Measurements from ENCODE around the gene PELI1.

DNA sequence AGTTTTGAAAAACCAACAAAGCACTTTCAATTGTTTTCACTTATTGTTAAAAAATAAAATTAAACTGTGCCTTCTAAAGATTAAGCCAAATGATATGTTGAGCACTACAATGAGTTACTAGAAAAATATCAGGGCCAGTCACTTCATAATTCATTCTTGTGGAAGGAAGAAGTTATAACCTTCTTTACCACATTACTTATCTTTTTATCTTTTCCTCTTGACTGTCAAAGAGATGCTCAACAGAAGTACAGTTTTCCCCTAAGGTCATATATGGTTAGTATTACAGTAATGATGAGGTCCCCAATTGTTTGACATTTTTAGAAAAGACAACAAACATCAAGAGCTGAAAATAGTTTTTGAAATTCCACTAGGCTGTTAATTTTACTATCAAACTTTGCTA, 9.4 kb downstream of the PELI1 start:
- TF ChIP-seq, protein P1, sequence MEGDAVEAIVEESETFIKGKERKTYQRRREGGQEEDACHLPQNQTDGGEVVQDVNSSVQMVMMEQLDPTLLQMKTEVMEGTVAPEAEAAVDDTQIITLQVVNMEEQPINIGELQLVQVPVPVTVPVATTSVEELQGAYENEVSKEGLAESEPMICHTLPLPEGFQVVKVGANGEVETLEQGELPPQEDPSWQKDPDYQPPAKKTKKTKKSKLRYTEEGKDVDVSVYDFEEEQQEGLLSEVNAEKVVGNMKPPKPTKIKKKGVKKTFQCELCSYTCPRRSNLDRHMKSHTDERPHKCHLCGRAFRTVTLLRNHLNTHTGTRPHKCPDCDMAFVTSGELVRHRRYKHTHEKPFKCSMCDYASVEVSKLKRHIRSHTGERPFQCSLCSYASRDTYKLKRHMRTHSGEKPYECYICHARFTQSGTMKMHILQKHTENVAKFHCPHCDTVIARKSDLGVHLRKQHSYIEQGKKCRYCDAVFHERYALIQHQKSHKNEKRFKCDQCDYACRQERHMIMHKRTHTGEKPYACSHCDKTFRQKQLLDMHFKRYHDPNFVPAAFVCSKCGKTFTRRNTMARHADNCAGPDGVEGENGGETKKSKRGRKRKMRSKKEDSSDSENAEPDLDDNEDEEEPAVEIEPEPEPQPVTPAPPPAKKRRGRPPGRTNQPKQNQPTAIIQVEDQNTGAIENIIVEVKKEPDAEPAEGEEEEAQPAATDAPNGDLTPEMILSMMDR (IDR thresholded peaks at IDR 0.05), result no peak
- TF ChIP-seq EZH2 (IDR thresholded peaks at IDR 0.05) (no peak), EZH2phosphoT487 (IDR thresholded peaks at IDR 0.05) (no peak)

Measured in neural progenitor cell (in vitro differentiated cells).